ENCODE results near the gene ERP27. TPM values are rescaled to one million over a fixed set of nuclear protein-coding genes. Genes with fewer than 3 reads are reported as not detected.
A peak's percentile ranks its signal among the peaks of the same experiment; 100 is the strongest.

ERP27 gene
- total and polyA plus RNA-seq, 2 donors from 2014 or later = 11.0 to 35.3 TPM

- H3K9me3 ChIP-seq (ENCODE audit: control insufficient read depth in 2 of 3, insufficient read depth in 1 of 3, low read length in 3 of 3) = no peaks in the 10 kb centered on the region
- H3K9ac ChIP-seq (ENCODE audit: low read length in 3 of 3) = no peak overlapping the region
- H3K27me3 ChIP-seq (ENCODE audit: control insufficient read depth, insufficient read depth, low read length) = no peaks in the 10 kb centered on the region
- H3K36me3 ChIP-seq (ENCODE audit: control insufficient read depth in 2 of 3, insufficient read depth in 3 of 3, low read length in 3 of 3) = no peaks in the 10 kb centered on the region
- no peak overlapping the region for H3K4me3 ChIP-seq (ENCODE audit: low read length in 3 of 3)
- TF ChIP-seq, protein P1, sequence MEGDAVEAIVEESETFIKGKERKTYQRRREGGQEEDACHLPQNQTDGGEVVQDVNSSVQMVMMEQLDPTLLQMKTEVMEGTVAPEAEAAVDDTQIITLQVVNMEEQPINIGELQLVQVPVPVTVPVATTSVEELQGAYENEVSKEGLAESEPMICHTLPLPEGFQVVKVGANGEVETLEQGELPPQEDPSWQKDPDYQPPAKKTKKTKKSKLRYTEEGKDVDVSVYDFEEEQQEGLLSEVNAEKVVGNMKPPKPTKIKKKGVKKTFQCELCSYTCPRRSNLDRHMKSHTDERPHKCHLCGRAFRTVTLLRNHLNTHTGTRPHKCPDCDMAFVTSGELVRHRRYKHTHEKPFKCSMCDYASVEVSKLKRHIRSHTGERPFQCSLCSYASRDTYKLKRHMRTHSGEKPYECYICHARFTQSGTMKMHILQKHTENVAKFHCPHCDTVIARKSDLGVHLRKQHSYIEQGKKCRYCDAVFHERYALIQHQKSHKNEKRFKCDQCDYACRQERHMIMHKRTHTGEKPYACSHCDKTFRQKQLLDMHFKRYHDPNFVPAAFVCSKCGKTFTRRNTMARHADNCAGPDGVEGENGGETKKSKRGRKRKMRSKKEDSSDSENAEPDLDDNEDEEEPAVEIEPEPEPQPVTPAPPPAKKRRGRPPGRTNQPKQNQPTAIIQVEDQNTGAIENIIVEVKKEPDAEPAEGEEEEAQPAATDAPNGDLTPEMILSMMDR (IDR thresholded peaks at IDR 0.05; ENCODE audit: borderline replicate concordance, extremely low read depth, insufficient read depth) = no peak
- peak overlapping the region; percentile 18 to 78 for H3K27ac ChIP-seq (ENCODE audit: low read depth in 2 of 2, low read length in 2 of 2)
- no peak for DNase-seq
- intact Hi-C loops (cut with DNase I) = no loop called here
- FAIRE-seq = no peak
- peaks cover 9 to 39% (median 16%) of the 10 kb centered on the region in 3 donors for H3K4me1 ChIP-seq (ENCODE audit: control insufficient read depth in 2 of 3, insufficient read depth in 2 of 3, low read depth in 1 of 3, low read length in 3 of 3)
These were observed 12.8 kb upstream of the ERP27 start for GRCh38 chr12:14950982-14951746.

DNA sequence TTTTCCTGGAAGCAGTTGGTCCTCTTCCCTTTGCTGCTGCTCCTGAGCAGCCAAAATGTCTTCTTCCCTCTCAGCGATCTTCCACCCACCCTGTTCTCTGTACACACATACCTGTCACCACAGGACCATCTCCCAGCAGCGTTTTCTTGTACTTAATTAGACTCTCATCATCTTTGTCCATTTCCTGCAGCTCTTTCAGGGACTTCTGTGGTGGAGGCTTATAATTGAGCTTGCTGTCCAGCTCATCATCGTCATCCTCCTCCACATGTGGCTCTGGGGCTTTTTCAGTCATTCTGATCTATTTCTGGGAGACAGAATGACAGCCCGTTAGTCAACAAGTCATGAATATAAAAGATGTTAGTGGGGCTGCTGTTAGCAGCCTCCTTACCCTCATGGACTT, 12.1 kb upstream of the ERP27 start:
- no peak for FAIRE-seq
- intact Hi-C loops (cut with DNase I) = no loop called here
- Histone ChIP-seq H3K9ac (ENCODE audit: low read length in 3 of 3) (no peak overlapping the region), H3K9me3 (ENCODE audit: control insufficient read depth in 2 of 3, insufficient read depth in 1 of 3, low read length in 3 of 3) (no peaks in the 10 kb centered on the region), H3K27me3 (ENCODE audit: control insufficient read depth, insufficient read depth, low read length) (no peaks in the 10 kb centered on the region), H3K36me3 (ENCODE audit: control insufficient read depth in 2 of 3, insufficient read depth in 3 of 3, low read length in 3 of 3) (no peaks in the 10 kb centered on the region), H3K4me3 (ENCODE audit: low read length in 3 of 3) (no peak overlapping the region), H3K4me1 (ENCODE audit: control insufficient read depth in 2 of 3, insufficient read depth in 2 of 3, low read depth in 1 of 3, low read length in 3 of 3) (peaks cover 9 to 39% (median 16%) of the 10 kb centered on the region in 3 donors), H3K27ac (ENCODE audit: low read depth in 2 of 2, low read length in 2 of 2) (no peak overlapping the region)
- no peak for DNase-seq
- TF ChIP-seq, protein P1 (IDR thresholded peaks at IDR 0.05; ENCODE audit: borderline replicate concordance, extremely low read depth, insufficient read depth) = no peak

DNA sequence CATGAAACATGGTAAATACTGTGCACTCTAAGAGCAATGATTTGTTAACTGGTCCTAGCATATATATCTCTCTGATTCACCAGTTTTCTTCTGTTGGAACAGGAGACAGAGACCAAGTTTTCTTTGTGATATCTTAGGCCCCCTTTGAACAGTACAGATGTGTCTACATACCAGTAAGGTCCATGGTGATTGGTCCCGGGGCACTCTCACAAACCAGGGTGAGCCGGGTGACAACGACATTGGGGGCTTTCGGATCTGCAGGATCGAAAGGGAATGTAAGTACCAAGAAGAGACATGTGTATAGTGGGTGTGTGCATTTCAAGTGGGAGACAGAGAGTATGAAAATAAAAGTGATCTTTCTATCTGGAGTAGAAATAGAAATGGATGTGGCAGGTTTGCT, 11.3 kb upstream of the ERP27 start:
- DNase-seq (peak in 1 of 5 donors; percentile 41), FAIRE-seq (no peak)
- H3K9me3 ChIP-seq (ENCODE audit: control insufficient read depth in 2 of 3, insufficient read depth in 1 of 3, low read length in 3 of 3) = no peaks in the 10 kb centered on the region
- H3K9ac ChIP-seq (ENCODE audit: low read length in 3 of 3) = no peak overlapping the region
- H3K27ac ChIP-seq (ENCODE audit: low read depth in 2 of 2, low read length in 2 of 2) = peak overlapping the region in 1 of 2 donors; percentile 84
- intact Hi-C loops (cut with DNase I) = no loop called here
- H3K27me3 ChIP-seq (ENCODE audit: control insufficient read depth, insufficient read depth, low read length) = no peaks in the 10 kb centered on the region
- peaks cover 9 to 39% (median 16%) of the 10 kb centered on the region in 3 donors for H3K4me1 ChIP-seq (ENCODE audit: control insufficient read depth in 2 of 3, insufficient read depth in 2 of 3, low read depth in 1 of 3, low read length in 3 of 3)
- TF ChIP-seq, protein P1 (IDR thresholded peaks at IDR 0.05; ENCODE audit: borderline replicate concordance, extremely low read depth, insufficient read depth) = no peak
- H3K36me3 ChIP-seq (ENCODE audit: control insufficient read depth in 2 of 3, insufficient read depth in 3 of 3, low read length in 3 of 3) = no peaks in the 10 kb centered on the region
- H3K4me3 ChIP-seq (ENCODE audit: low read length in 3 of 3) = no peak overlapping the region
